ENCODE measurements around the gene PPP1R2.

PPP1R2 gene

DNA sequence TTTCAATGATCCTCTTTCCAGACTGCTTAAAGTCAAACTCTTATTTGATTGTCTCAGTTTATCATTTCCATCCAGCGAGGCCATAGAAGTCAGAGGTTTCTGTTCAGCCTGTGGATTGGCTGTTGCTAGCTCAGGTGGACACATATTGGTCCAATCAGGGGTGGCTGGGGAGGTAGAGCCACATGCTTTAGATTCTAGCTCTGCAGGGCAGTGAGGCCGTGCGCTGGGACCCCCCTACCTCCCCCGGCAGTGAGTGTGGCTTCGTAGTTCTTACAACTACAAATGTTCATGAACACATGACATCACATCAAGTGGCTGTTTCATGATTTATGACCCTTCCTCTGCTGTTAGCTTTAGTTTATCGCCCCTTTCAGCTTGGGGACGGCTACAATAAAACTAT, 22.6 kb upstream of the PPP1R2 start:
- Histone ChIP-seq H3K27me3 (ENCODE audit: control insufficient read depth, low read length) (no peaks in the 10 kb centered on the region), H4K20me1 (ENCODE audit: control insufficient read depth, insufficient read depth, low read depth, low read length) (no peaks in the 10 kb centered on the region), H3K36me3 (ENCODE audit: control insufficient read depth, low read length) (no peaks in the 10 kb centered on the region), H3K4me3 (ENCODE audit: low read length) (no peak overlapping the region), H3F3A (ENCODE audit: control insufficient read depth, insufficient read depth) (no peaks in the 10 kb centered on the region), H3K79me2 (ENCODE audit: control insufficient read depth, low read length) (no peaks in the 10 kb centered on the region), H3K4me1 (ENCODE audit: control insufficient read depth, low read length) (peaks cover 15% of the 10 kb centered on the region), H3K4me2 (ENCODE audit: low read length) (no peak overlapping the region), H3K9me3 (ENCODE audit: control insufficient read depth, insufficient read depth, low read length) (no peaks in the 10 kb centered on the region), H3K9me2 (replicated peaks; ENCODE audit: control insufficient read depth, low read length) (no peaks in the 10 kb centered on the region), H3K27ac (ENCODE audit: low read depth, low read length) (no peak overlapping the region)
- TF ChIP-seq, protein P1, sequence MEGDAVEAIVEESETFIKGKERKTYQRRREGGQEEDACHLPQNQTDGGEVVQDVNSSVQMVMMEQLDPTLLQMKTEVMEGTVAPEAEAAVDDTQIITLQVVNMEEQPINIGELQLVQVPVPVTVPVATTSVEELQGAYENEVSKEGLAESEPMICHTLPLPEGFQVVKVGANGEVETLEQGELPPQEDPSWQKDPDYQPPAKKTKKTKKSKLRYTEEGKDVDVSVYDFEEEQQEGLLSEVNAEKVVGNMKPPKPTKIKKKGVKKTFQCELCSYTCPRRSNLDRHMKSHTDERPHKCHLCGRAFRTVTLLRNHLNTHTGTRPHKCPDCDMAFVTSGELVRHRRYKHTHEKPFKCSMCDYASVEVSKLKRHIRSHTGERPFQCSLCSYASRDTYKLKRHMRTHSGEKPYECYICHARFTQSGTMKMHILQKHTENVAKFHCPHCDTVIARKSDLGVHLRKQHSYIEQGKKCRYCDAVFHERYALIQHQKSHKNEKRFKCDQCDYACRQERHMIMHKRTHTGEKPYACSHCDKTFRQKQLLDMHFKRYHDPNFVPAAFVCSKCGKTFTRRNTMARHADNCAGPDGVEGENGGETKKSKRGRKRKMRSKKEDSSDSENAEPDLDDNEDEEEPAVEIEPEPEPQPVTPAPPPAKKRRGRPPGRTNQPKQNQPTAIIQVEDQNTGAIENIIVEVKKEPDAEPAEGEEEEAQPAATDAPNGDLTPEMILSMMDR (IDR thresholded peaks at IDR 0.05; ENCODE audit: low read depth, low read length, poor library complexity, severe bottlenecking): no peak
- no peak for TF ChIP-seq EZH2phosphoT487 (IDR thresholded peaks at IDR 0.05; ENCODE audit: borderline replicate concordance, low read length)

DNA sequence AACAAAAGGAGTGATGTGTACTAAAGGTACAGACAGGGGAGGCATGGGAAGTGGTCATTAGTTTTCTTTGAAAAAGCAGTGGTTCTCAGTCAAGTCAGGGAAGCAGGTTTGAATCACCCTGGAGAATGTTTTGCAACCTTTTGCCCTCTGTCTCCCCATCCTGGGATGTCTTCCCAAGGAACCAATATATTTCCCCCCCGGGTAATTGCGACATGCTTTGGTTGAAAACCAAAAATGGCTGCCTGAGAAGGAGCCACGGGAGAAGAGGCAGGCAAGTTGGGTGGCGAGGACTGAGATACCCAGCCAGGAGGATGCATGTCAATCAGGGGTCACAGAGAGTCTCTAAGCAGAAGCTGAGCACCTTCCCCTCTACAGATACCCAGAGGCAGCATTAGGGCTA, 20.2 kb upstream of the PPP1R2 start:
- TF ChIP-seq EZH2phosphoT487 (IDR thresholded peaks at IDR 0.05; ENCODE audit: borderline replicate concordance, low read length): no peak
- TF ChIP-seq, protein P1 (IDR thresholded peaks at IDR 0.05; ENCODE audit: low read depth, low read length, poor library complexity, severe bottlenecking): no peak
- H3K9me3 ChIP-seq (ENCODE audit: control insufficient read depth, insufficient read depth, low read length): no peaks in the 10 kb centered on the region
- no peaks in the 10 kb centered on the region for H3K9me2 ChIP-seq (replicated peaks; ENCODE audit: control insufficient read depth, low read length)

DNA sequence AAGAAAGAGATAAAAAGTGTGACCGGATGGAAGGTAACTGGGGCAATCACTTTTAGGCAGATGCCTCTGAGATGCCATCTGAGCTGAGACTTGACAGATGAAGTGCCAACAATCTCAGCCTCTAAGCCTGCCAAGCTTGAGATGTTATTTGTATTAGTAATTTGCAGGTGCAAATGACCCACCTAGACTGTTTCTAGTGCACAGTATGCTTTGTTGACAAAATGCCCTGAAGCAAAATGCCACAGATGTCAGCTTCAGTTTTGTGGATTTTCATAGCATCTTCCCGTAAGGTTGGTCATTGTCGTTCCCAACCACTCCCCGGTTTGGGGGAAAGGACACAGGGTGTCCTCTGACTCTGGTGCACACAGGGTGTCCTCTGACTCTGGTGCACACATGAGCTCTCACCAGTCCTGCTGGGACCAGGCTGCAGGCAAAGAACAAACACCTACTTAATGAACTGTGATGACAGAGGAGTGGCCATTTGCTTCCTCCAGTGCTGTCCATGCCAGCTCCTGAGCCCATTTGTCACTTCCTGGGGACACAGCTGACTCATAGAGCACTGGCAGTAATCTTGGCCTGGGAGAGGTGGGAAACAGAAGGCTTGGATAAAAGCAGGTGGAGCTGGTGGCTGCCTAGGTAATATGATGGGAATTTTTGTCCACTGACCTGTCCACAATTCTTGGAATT, 16.7 kb upstream of the PPP1R2 start:
- no peaks in the 10 kb centered on the region for H4K20me1 ChIP-seq (ENCODE audit: control insufficient read depth, insufficient read depth, low read depth, low read length)
- no peak overlapping the region for H3K27ac ChIP-seq (ENCODE audit: low read depth, low read length)
- H3K9me3 ChIP-seq (ENCODE audit: control insufficient read depth, insufficient read depth, low read length): no peaks in the 10 kb centered on the region
- H3F3A ChIP-seq (ENCODE audit: control insufficient read depth, insufficient read depth): no peaks in the 10 kb centered on the region
- H3K36me3 ChIP-seq (ENCODE audit: control insufficient read depth, low read length): no peaks in the 10 kb centered on the region
- H3K79me2 ChIP-seq (ENCODE audit: control insufficient read depth, low read length): no peaks in the 10 kb centered on the region
- no peak overlapping the region for H3K4me3 ChIP-seq (ENCODE audit: low read length)
- TF ChIP-seq, protein P1 (IDR thresholded peaks at IDR 0.05; ENCODE audit: low read depth, low read length, poor library complexity, severe bottlenecking): no peak
- TF ChIP-seq EZH2phosphoT487 (IDR thresholded peaks at IDR 0.05; ENCODE audit: borderline replicate concordance, low read length): no peak
- H3K9me2 ChIP-seq (replicated peaks; ENCODE audit: control insufficient read depth, low read length): no peaks in the 10 kb centered on the region
- H3K27me3 ChIP-seq (ENCODE audit: control insufficient read depth, low read length): 0 out of 2 replicates have a peak, but pooled peaks cover 3% of the 10 kb centered on the region
- H3K4me2 ChIP-seq (ENCODE audit: low read length): no peak overlapping the region
- H3K4me1 ChIP-seq (ENCODE audit: control insufficient read depth, low read length): peaks cover 3% of the 10 kb centered on the region; the same call in 1 of the 2 replicates

More for the DNA sequence above, 20.2 kb upstream of the PPP1R2 start:
- Histone ChIP-seq H4K20me1 (ENCODE audit: control insufficient read depth, insufficient read depth, low read depth, low read length) (no peaks in the 10 kb centered on the region), H3K4me3 (ENCODE audit: low read length) (no peak overlapping the region), H3K4me1 (ENCODE audit: control insufficient read depth, low read length) (peaks cover 4% of the 10 kb centered on the region; the same call in 1 of the 2 replicates), H3K27me3 (ENCODE audit: control insufficient read depth, low read length) (no peaks in the 10 kb centered on the region), H3K79me2 (ENCODE audit: control insufficient read depth, low read length) (no peaks in the 10 kb centered on the region), H3F3A (ENCODE audit: control insufficient read depth, insufficient read depth) (no peaks in the 10 kb centered on the region), H3K36me3 (ENCODE audit: control insufficient read depth, low read length) (no peaks in the 10 kb centered on the region), H3K27ac (ENCODE audit: low read depth, low read length) (no peak overlapping the region), H3K4me2 (ENCODE audit: low read length) (no peak overlapping the region)
